Measurements from ENCODE around the gene KLF12.

- no peak for TF ChIP-seq EZH2phosphoT487 (IDR thresholded peaks at IDR 0.05; ENCODE audit: low read length)
- no peak for TF ChIP-seq CTCF (IDR thresholded peaks at IDR 0.05; ENCODE audit: low read length)
Measured at GRCh38 chr13:74114641-74115040, 19.6 kb downstream of the KLF12 start.
